ENCODE results near the gene HIPK2.

DNA sequence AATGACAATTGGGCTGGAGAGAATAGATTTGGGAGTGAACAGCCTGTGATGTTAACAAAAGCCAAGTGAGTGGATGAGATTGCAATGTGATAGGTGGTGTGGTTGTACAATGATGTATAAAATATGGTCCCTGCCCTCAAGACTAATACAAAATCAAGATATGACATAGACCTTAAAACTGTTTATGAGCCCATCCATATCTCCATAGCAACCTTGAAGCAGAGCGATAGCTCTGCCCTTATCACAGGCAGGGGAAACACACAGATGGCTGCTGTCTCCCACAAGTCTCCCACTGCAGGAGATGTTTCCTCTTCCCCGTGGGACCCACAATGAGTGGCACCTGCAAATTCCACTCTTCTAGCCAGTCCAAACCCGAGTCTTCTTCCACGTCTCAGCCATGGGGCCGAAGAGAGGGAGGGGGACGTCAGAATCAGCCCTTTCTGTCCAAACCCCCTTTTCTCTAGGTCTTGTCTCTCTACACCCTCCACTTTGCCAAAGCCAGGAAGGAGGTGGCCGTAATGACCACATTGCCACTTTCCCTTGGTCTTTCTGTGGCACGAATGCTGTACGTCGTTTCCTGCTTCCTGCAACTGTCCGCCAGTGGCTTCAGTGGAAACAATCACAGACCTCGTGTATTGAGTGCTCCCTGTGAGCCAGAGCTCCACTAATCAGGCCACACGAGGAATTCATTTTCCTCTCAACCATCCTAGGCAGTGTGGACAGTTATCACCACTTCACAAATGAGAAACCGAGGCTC lies 43.7 kb upstream of the HIPK2 start:
- no peak for TF ChIP-seq POLR2A (IDR thresholded peaks at IDR 0.05)
- TF ChIP-seq, protein P1, sequence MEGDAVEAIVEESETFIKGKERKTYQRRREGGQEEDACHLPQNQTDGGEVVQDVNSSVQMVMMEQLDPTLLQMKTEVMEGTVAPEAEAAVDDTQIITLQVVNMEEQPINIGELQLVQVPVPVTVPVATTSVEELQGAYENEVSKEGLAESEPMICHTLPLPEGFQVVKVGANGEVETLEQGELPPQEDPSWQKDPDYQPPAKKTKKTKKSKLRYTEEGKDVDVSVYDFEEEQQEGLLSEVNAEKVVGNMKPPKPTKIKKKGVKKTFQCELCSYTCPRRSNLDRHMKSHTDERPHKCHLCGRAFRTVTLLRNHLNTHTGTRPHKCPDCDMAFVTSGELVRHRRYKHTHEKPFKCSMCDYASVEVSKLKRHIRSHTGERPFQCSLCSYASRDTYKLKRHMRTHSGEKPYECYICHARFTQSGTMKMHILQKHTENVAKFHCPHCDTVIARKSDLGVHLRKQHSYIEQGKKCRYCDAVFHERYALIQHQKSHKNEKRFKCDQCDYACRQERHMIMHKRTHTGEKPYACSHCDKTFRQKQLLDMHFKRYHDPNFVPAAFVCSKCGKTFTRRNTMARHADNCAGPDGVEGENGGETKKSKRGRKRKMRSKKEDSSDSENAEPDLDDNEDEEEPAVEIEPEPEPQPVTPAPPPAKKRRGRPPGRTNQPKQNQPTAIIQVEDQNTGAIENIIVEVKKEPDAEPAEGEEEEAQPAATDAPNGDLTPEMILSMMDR (IDR thresholded peaks at IDR 0.05), result no peak
